SW480 (cell line): Measurements from ENCODE around the gene IFNAR2.

Experiments
- DNase-seq: peaks from one replicate; pipeline ENCODE4 v3.0.0-alpha.2; 2016; ENCODE audit warnings: low spot score

IFNAR2 gene

DNA sequence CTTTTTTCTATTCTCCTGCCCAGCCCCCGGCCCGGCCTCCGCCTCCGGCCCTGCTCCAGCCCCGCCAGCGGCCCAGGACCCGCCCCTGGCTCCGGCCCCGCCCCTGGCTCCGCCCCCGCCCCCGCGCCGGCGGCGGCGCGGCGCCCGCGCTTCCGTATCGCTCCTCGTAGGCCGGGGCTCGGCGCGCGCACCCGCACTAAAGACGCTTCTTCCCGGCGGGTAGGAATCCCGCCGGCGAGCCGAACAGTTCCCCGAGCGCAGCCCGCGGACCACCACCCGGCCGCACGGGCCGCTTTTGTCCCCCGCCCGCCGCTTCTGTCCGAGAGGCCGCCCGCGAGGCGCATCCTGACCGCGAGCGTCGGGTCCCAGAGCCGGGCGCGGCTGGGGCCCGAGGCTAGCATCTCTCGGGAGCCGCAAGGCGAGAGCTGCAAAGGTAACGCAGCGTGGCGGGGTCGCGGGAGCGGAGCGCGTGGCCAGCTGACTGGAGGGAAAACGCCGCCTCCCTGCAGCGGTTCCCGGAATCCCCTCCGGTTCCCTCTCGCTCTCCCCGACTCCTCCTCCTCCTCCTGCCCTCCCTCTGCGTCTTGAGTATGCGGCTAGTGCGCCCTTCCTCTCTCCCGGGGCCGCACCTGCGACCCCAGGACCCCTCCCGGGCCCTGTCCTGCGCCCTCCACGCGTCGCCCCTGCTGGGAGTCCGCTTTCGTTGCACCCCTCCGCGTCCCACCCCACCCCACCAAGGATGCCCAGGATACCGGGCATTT lies at the start of gene IFNAR2:
Gene IFNAR2, plus strand, starts transcription at position 155 of the 761 bp plus-strand sequence. CDS start 11,985 bp downstream, outside the sequence.
- peak; percentile 51 for DNase-seq

DNA sequence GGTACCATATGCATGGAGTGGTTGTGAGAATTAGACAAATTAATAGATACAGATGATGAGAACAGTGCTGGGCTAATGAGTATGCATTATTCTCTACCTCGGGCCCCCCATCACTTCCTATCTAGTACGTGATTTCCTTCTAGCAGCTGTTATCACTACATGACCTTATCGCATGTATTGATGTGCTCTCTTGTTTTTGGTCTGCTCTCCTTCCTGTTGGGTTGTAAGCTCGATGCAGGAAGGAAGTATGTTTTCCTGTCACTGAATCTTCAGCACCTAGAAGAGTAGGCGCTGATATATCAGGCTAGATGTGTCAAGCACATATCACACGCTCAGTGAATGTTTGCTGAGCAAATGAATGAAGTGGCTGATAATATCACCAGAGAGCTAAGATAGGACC lies 43.9 kb upstream of the IFNAR2 start:
- no peak for DNase-seq

GRCh38 chr21:33187276-33187675 lies 42.5 kb upstream of the IFNAR2 start:
- no peak for DNase-seq

GRCh38 chr21:33189237-33189636 lies 40.5 kb upstream of the IFNAR2 start:
- DNase-seq: no peak

DNA sequence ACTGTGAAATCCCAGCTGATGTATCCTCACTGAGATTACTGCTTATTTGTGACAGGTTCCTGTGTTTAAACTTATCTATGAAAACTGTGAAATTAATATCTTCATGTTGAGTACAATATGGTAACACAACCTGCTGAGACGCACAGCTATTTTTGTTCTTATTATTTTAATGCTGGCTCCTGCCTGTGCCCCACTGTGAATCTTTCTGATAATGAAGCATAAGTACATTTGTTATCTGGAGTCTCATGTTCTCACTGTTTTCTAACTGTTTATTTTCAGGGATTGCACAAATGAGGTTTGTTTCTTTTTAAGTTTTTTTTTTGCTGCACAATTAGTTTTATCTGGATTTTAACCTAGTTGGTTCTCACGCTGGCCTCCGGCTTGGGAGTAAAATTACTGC lies 39.9 kb upstream of the IFNAR2 start:
- no peak for DNase-seq

- peak; percentile 80 for DNase-seq
These were observed 32.8 kb upstream of the IFNAR2 start for GRCh38 chr21:33196941-33197374.

GRCh38 chr21:33197496-33197895 lies 32.2 kb upstream of the IFNAR2 start:
- DNase-seq: no peak

DNA sequence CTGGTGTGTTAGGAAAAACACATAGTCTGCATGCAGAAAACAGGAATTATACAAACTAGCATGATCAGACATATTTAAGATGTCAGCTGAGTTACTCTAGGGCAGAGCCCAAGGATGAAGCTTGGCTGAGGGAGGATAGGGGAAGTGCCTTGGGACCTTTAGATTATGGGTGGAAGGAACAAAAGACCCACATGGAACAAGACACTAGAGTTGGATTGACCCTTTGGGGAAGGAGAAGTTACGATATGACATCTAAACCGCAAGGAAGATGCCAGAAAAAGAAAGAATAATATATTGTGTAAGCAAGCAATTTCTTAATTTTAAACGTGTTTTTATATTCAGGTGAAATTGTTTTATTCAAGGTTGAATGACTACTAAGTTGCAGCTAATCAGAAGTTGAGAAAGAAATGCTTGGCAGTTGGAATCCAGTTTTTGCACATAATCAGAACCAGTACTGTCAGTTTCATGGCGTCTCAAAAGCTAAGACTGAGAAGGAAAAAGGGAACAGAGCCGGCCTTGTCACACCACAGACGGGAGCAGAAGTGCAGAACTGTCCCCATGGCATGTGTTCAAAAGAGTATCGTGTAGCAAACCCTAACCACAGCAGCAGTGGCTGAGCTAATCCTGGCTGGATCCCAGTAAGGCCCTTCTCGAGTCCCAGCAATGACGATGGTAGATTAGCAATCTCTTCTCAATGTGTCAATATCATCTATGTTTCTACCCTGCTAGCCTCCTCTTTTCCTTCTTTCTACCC lies 31.2 kb upstream of the IFNAR2 start:
- no peak for DNase-seq

- DNase-seq: no peak
These were observed 30.7 kb upstream of the IFNAR2 start for GRCh38 chr21:33199100-33199464.

DNA sequence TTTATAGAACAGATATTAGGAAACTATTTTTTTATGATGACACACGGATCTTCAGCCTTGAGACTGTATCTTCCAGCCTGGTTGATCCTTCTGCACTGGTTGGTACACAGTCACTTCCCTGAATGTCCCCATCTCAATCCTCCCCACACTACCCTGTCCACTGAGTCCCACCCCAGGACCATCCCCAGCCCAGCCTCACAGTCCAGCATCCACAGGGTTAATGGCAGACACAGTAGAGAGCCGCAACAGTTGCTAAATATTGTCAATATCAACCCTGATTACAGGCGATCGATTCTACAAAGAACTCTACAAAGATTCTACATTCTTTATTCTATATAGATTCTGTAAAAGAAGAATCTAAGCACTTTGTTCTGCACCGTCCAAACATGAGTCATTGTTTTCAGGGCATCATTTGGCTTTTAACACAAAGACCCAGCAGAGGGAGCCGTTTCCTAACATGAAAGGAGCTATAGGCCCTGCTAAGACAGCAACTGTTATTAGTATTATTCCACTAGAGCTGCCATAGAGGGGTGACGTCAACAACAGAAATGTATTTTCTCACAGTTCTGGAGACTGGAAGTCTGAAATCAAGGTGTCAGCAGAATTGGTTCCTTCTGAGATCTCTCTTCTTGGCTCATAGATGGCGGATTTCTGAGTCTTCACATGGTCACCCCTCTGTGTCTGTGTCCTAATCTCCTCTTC lies 30.1 kb upstream of the IFNAR2 start:
- DNase-seq: peak; percentile 92

- DNase-seq: no peak
These were observed 27.8 kb upstream of the IFNAR2 start for GRCh38 chr21:33201956-33202355.

- no peak for DNase-seq
These were observed 27.0 kb upstream of the IFNAR2 start for GRCh38 chr21:33202464-33203363.

- DNase-seq: no peak
These were observed 26.4 kb upstream of the IFNAR2 start for GRCh38 chr21:33203371-33203724.

DNA sequence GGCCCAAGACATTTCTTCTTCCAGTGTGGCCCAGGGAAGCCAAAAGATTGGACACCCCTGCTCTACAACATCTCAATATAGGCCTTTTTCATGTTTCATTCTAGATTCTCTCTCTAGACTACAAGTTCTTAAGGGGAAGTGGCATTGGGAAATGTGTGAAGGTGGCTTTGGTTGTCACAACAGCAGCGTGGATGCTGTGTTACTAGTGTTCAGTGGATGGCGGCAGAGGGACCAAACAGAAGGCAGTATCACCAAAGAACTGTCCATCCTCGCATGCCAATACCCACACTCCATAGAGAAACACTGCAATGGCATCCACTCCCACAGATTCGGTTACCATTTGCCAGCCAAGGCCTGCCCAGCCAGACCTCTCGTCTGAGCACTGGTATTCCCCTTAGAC lies 24.3 kb upstream of the IFNAR2 start:
- DNase-seq: no peak

DNA sequence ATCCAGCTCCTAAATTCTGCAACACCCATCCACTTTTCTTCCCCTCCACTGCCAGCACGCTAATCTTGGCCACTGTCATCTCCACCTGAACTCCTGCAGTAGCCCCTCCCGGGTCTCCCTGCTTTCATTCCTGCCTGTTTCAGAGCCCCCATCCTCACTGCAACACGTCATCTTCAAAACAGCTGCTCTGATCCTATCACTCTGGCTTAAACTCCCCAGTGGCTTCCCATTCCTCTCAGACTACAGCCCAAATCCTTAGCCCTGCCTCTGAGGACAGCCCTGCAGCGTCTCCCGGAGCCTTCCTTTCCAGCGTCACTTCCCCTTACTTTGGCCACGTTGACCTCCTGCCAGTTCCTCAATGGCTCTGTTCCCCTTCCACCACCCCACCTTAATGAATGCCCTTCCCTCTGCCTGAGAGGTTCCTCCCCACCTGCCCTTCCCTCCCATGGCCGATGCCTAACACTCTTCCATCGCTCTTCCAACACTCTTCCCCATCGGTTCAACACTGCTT lies 22.9 kb upstream of the IFNAR2 start:
- DNase-seq: no peak

DNA sequence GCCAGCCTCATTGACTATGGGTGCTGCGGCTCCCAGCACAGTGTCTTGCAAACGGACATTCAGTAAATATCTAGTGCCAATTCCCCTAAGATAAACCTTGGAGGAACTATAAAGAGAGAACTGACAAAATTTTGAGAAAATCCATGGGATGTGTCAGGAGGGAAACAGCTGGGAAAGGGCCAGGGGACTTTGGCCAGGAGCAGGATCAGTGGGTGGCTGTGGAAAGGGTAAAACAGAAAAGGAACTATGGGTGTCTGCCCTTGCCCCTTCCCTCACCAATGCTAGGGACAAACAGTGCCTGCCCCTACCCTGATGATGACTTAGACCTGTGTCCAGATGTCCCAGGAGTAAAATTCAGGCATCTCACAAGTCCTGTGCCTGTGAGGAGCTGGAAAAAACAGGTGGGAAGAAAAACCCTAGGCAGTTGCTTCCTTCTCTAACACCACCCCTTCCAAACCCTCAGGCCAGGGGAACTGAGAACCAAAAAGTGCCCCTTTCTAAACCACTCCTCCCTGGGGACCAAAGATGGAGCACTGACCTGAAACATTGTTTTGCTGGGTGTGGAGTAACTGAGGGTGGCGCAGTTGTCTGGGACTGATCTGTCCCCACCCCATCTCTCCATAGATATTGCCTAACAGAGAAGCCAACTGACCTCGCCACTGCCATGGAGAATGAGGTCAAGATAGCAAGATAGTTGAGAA lies 22.1 kb upstream of the IFNAR2 start:
- DNase-seq: no peak

DNA sequence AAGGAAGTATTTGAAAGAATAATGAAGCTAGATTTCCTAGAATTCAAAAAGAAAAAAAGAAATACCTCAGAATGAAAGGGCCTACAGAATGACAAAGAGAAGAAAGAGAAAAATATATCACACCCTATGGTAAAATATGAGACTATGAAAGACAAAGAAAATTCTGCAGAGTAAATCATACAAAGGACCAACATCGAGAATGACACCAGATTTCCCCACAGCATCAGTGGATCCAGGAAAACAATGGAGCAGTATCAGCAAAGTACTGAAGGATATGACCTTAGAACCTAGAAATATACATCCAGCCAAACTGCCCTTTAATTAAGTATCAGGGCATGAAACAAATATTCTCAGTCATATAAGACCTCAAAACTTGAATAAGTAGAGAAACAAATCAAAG lies 21.2 kb upstream of the IFNAR2 start:
- no peak for DNase-seq

GRCh38 chr21:33211305-33211704 lies 18.4 kb upstream of the IFNAR2 start:
- DNase-seq: no peak

- no peak for DNase-seq
These were observed 18.0 kb upstream of the IFNAR2 start for GRCh38 chr21:33211732-33212131.

DNA sequence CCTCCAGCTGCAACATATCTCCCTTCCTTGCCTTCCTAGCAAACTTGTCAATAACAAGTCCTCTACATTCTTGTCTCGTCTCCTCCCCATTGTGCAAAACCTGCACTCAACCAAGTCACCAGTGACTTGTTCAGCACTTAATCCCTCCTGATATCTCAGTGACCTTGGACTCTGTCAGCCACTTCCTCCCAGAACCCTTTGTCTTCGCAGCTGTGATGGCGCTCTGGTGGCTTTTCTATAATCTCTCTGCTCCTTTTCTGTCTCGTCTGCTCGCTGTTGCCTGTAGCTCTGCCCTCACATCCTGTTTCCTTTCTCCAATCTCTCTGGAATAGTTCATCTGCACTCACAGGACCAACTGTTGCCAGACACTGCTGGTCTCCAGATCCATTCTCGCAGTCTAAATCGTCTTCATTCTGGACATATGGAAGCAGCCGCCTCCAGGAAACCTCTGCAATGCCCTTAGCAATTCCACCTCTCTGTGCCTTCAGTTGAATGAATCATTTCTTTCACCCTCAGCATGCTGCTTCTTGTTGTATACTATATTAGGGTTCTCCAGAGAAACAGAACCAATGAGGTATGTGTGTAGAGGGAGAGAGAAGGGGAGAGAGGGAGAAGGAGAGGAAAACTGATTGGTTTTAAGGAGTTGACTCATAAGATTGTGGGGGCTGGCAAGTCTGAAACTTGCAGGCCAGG lies 17.4 kb upstream of the IFNAR2 start:
- DNase-seq: no peak
